GM21528 (cell line): ENCODE measurements around the gene C16orf87.
A peak's percentile ranks its signal among the peaks of the same experiment; 100 is the strongest.

Experiments used
- ATAC-seq: cut with Tn5 transposase; IDR thresholded peaks from one replicate; pipeline ENCODE4 v1.9.1; 2021; ENCODE audit warnings: mild to moderate bottlenecking, moderate library complexity; ENCODE audit not compliant: unreplicated experiment, low FRiP score

Gene C16orf87

DNA sequence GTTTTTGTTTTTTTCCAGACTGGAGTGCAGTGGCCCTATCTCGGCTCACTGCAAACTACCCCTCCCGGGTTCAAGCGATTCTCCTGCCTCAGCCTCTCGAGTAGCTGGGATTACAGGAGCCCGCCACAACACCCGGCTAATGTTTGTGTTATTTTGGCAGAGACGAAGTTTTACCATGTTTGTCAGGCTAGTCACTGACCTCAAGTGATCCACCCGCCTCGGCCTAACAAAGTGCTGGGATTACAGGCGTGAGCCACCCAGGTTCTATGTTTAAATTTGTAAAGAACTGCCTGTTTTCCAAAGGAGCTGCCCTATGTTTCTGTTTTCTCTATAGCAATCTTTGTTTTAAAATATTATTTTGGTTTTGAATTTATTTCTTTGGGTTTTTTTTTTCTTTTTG is 13.8 kb upstream of the C16orf87 start:
- no peak for ATAC-seq

DNA sequence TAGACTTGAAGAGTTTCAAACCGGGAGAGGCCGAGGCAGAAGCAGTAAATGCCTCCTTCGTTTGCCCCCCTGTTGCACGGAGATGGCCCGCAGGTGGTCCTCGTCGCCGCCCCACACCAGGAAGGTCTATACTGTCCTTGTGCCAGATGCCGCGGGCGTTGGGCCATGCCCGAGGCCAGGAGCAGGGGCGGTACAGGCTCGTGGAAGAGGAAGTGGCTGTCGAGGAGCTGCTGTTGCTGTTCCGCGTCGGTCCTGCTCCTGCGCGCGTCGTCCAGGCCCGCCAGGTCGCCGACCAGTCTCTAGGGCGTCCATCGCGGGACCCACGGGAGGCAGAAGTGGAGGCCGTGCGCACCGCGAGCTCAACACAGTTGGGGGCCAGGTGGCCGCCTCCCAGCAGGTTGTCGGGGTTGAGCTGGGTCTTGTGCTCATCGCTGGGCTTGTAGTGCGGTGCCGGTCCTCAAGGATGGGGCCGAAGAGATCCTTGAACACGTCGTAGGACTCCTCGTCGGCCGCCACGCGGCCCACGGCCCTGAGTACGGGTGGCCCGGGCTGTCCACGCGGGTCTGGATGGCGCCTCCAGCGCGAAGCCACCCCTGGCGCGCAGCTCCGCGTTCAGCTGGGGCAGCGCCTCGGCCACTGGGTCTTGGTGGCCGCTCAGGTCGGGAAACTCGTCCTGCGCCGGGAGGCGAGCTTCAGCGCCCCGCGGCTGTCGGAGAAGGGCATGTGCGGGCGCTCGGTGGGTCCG is 13.1 kb upstream of the C16orf87 start:
- no peak for ATAC-seq

GRCh38 chr16:46842192-46842895 is 11.4 kb upstream of the C16orf87 start:
- ATAC-seq = no peak

- ATAC-seq = no peak
Observed at GRCh38 chr16:46839986-46840443, 9.0 kb upstream of the C16orf87 start.

- no peak for ATAC-seq
Observed at GRCh38 chr16:46836534-46837530, 5.9 kb upstream of the C16orf87 start.

GRCh38 chr16:46833460-46833800 is 2.5 kb upstream of the C16orf87 start:
- ATAC-seq = no peak

DNA sequence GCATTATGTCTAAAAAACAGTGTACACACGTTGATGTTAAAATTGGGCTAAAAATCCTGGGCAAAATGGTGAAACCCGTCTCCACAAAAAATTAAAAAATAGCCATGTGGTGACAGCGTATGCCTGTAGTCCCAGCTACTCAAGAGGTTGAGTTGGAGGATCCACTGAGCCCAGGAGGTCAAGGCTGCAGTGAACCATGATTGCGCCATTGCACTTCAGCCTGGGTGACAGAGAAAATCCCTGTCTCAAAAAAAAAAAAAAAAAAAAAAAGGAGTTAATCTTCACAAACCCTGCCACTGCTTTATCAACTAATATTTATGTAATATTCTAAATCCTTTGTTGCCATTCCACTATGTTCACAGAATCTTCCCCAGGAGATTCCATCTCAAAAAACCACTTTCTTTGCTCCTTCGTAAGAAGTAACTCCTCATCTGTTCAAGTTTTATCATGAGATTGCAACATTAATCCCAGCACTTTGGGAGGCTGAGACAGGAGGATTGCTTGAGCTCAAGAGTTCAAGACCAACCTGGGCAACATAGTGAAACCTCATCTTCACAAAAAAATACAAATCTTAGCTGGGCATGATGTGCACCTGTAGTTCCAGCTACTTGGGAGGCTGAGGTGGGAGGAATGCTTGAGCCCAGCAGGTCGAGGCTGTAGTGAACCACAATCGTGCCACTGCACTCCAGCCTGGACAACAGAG is 1.9 kb upstream of the C16orf87 start:
- ATAC-seq = no peak

GRCh38 chr16:46830417-46830901 is 521 bp downstream of the C16orf87 start:
- peak; percentile 25 for ATAC-seq

DNA sequence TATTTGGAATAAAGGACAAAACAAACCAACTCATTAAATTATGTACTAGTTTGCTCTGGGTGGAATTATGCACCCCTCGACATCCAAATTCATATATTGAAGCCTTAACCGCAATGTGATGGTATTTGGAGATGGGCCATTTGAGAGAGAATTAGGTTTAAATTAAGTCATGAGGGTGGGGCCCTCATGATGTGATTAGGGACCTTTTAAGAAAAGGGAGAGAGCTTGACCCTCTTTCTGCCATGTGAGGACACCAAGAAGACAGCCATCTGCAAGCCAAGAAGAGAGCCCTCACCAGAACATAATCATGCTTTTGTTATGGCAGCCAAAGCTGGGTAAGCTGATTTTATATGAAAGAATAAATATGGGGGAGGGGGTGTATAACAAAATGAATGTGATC is 2.0 kb downstream of the C16orf87 start:
- ATAC-seq = no peak

GRCh38 chr16:46828292-46828691 is 2.7 kb downstream of the C16orf87 start:
- no peak for ATAC-seq

- ATAC-seq = no peak
Observed at GRCh38 chr16:46826631-46827030, 4.3 kb downstream of the C16orf87 start.

DNA sequence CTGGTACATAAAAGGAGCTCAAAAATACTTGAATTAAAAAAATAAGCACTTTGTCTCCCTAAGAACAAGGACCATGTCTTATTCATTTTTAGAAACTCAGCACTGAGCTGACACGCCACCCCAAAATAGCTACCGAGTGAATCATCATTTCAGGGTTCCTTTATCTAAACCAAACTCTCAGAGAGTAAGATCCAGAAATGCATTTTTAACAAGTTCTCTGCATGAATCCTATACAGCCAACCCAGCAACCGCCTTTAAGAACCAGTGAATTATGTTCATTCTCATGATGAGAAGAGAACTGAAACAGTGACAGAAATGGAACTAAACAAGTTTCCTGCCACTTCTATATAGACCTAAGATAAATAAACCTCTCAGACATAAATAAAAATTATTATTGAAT is 8.7 kb downstream of the C16orf87 start:
- ATAC-seq = peak; percentile 77

DNA sequence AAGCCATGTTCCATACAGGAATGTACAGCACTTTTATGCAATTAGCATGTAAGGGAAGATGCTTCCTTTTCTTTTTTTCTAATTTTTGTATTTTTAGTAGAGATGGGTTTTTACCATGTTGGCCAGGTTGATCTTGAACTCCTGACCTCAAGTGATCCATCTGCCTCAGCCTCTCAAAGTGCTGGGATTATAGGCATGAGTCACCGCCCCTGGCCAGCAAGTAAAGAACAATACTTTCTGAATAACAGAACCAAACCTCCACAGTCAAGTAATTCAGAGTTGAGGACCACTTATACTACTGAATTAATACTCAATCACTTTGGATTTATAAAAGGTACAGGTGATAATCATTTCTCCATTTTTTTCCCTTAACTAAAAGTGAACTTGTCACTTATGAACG is 13.0 kb downstream of the C16orf87 start:
- ATAC-seq = no peak

GRCh38 chr16:46814790-46815189 is 16.2 kb downstream of the C16orf87 start:
- ATAC-seq = no peak

- no peak for ATAC-seq
Observed at GRCh38 chr16:46813611-46814010, 17.4 kb downstream of the C16orf87 start.

DNA sequence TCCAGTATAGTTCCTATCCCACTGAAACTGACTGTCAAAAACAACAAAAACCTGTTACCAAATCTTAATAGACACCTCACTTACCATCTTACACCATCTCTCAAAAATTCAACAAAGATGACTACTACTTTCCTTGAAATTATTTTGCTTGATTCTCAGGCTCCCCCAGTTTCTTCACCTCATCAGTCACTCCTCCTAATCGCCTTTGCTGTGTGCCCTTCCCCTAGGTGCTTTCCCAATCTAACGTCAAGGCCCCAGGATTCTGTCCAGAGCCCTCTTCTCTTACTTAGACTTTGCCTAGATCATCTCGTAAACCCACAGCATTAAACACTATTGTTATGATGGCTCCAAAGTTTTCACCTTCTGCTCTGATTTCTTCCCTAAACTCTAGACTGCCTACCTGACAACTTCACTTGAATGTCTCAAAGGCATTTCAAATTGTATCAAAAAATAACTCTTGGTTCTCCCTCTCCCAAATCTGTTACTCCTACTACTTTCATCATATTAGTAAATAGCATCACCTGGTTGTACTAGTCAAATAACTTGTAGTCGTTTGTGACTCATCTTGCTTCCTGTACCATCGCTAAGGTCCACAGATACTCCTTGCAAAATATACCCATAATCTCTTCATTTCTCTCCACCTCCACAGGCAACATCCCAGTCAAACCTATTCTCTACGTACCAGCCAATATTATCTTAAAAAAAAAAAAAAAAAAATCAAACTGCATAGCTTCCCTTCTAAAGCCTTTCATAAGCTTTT is 18.0 kb downstream of the C16orf87 start:
- ATAC-seq = no peak

- ATAC-seq = no peak
Observed at GRCh38 chr16:46811682-46812081, 19.3 kb downstream of the C16orf87 start.

DNA sequence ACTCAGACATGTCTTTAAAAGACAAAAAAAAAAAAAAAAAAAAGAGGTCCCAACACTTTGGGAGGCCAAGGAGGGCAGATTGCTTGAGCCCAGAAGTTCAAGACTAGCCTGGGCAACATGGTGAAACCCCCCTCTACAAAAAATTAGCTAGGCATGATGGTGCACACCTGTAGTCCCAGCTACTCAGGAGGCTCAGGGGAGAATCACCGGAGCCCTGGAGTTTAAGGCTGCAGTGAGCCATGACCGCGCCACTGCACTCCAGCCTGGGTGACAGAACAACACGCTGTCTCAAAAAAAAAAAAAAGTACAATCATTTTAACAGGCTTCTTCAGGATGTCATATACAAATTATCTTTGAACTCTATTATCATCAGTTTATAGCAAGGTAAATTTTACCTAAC is 22.0 kb downstream of the C16orf87 start:
- peak; percentile 64 for ATAC-seq

DNA sequence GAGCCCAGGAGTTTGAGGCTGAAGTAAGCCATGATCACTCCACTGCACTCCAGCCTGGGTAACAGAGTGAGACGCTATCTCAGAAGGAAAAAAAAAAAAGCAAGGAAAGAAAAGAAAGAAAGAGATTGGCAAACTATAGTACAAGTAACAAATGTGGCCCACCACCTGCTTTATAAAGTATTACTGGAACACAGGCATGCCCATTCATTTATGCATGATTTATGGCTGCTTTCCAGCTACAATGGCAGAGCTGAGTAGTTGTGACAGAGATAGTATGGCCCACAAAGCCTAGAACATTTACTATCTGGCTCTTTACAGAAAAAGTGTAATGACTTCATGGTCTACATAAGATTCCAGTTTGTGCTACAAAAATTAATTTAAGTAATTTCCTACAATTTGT is 23.6 kb downstream of the C16orf87 start:
- no peak for ATAC-seq
